ENCODE data around the gene ACTR2. TPM values are rescaled to one million over a fixed set of nuclear protein-coding genes. Genes with fewer than 3 reads are reported as not detected.

The ACTR2 gene
- total RNA-seq, 4 donors from 2014 or later, result 34.4 to 43.9 (median 35.8) TPM

GRCh38 chr2:65292461-65293011, 64.9 kb downstream of the ACTR2 start:
- Histone ChIP-seq H3K4me3 (no peak overlapping the region), H3K9me3 (no peaks in the 10 kb centered on the region), H3K36me3 (no peaks in the 10 kb centered on the region), H3K4me1 (peaks cover 8 to 15% of the 10 kb centered on the region in 2 donors), H3K27me3 (no peaks in the 10 kb centered on the region), H3K27ac (no peak overlapping the region)
- ATAC-seq (peak; percentile 19 to 37), DNase-seq (peak in 1 of 2 donors; percentile 46)
- intact Hi-C loops (cut with DNase I; ENCODE audit: low total_unique reads), result no loop called here
- in situ Hi-C loops (cut with MboI; ENCODE audit: low sequenced_read_pairs in 4 of 4), result no loop called here
- TF ChIP-seq POLR2A (IDR thresholded peaks at IDR 0.05) (no peak), CTCF (IDR thresholded peaks at IDR 0.05 in 4 of 5, conservative IDR thresholded peaks at IDR 0.05 in 1 of 5) (no peak)

- no peaks in the 10 kb centered on the region for H3K27me3 ChIP-seq
- peaks cover 8 to 15% of the 10 kb centered on the region in 2 donors for H3K4me1 ChIP-seq
- H3K27ac ChIP-seq, result no peak overlapping the region
- in situ Hi-C loops (cut with MboI; ENCODE audit: low sequenced_read_pairs in 4 of 4) (no loop called here), intact Hi-C loops (cut with DNase I; ENCODE audit: low total_unique reads) (no loop called here)
- DNase-seq (no peak), ATAC-seq (no peak)
- no peaks in the 10 kb centered on the region for H3K36me3 ChIP-seq
- no peaks in the 10 kb centered on the region for H3K9me3 ChIP-seq
- H3K4me3 ChIP-seq, result no peak overlapping the region
- TF ChIP-seq POLR2A (IDR thresholded peaks at IDR 0.05), result no peak
- no peak for TF ChIP-seq CTCF (IDR thresholded peaks at IDR 0.05 in 4 of 5, conservative IDR thresholded peaks at IDR 0.05 in 1 of 5)
Observed at GRCh38 chr2:65293376-65293775, 65.7 kb downstream of the ACTR2 start.

GRCh38 chr2:65294136-65294535, 66.5 kb downstream of the ACTR2 start:
- no peak for DNase-seq
- intact Hi-C loops (cut with DNase I; ENCODE audit: low total_unique reads), result no loop called here
- no peak overlapping the region for H3K4me3 ChIP-seq

GRCh38 chr2:65294701-65295100, 67.1 kb downstream of the ACTR2 start:
- H3K27me3 ChIP-seq, result no peaks in the 10 kb centered on the region
- peak overlapping the region in 2 of 4 donors; percentile 21 to 28 for H3K27ac ChIP-seq
- H3K9me3 ChIP-seq, result no peaks in the 10 kb centered on the region
- intact Hi-C loops (cut with DNase I; ENCODE audit: low total_unique reads) (no loop called here), in situ Hi-C loops (cut with MboI; ENCODE audit: low sequenced_read_pairs in 4 of 4) (no loop called here)
- ATAC-seq (peak in 1 of 2 donors; percentile 42), DNase-seq (no peak)
- H3K4me3 ChIP-seq, result no peak overlapping the region
- no peak for TF ChIP-seq POLR2A (IDR thresholded peaks at IDR 0.05)
- no peak for TF ChIP-seq CTCF (IDR thresholded peaks at IDR 0.05 in 4 of 5, conservative IDR thresholded peaks at IDR 0.05 in 1 of 5)
- H3K36me3 ChIP-seq, result no peaks in the 10 kb centered on the region
- H3K4me1 ChIP-seq, result peaks cover 8 to 17% of the 10 kb centered on the region in 2 donors

More at GRCh38 chr2:65294136-65294535, 66.5 kb downstream of the ACTR2 start:
- no peak for TF ChIP-seq POLR2A (IDR thresholded peaks at IDR 0.05)
- no peak for TF ChIP-seq CTCF (IDR thresholded peaks at IDR 0.05 in 4 of 5, conservative IDR thresholded peaks at IDR 0.05 in 1 of 5)
- in situ Hi-C loops (cut with MboI; ENCODE audit: low sequenced_read_pairs in 4 of 4), result no loop called here
- Histone ChIP-seq H3K4me1 (peaks cover 8 to 15% of the 10 kb centered on the region in 2 donors), H3K27ac (peak overlapping the region in 1 of 4 donors; percentile 28), H3K36me3 (no peaks in the 10 kb centered on the region), H3K9me3 (no peaks in the 10 kb centered on the region), H3K27me3 (no peaks in the 10 kb centered on the region)
- ATAC-seq, result no peak

GRCh38 chr2:65296971-65297370, 69.3 kb downstream of the ACTR2 start:
- intact Hi-C loops (cut with DNase I; ENCODE audit: low total_unique reads), result no loop called here
- H3K4me1 ChIP-seq, result peaks cover 29 to 38% of the 10 kb centered on the region in 2 donors
- H3K9me3 ChIP-seq, result no peaks in the 10 kb centered on the region
- no peaks in the 10 kb centered on the region for H3K27me3 ChIP-seq
- in situ Hi-C loops (cut with MboI; ENCODE audit: low sequenced_read_pairs in 4 of 4), result no loop called here
- ATAC-seq (no peak), DNase-seq (no peak)
- no peak overlapping the region for H3K4me3 ChIP-seq
- H3K36me3 ChIP-seq, result no peaks in the 10 kb centered on the region
- H3K27ac ChIP-seq, result no peak overlapping the region
- no peak for TF ChIP-seq POLR2A (IDR thresholded peaks at IDR 0.05)
- TF ChIP-seq CTCF (IDR thresholded peaks at IDR 0.05 in 4 of 5, conservative IDR thresholded peaks at IDR 0.05 in 1 of 5), result no peak

Measured in gastrocnemius medialis (tissue), 4 donors.